Activated T-cell treated with anti-CD3 and anti-CD28 coated beads, Interleukin-2, amount 50 U/mL, for 24 hours (primary cell): Measurements from ENCODE around the gene KL.
A peak's percentile ranks its signal among the peaks of the same experiment; 100 is the strongest.

ENCODE experiments used
- DNase-seq: peaks from one replicate; pipeline ENCODE4 v3.0.0-alpha.2; 2020
- H3K27ac Mint-ChIP-seq: 2 replicates; pipeline ENCODE4 v1.8.0; 2020; ENCODE audit warnings: mild to moderate bottlenecking, mixed read lengths
- H3K27me3 Mint-ChIP-seq: 2 replicates; pipeline ENCODE4 v1.8.0; 2020; ENCODE audit warnings: mixed read lengths
- H3K36me3 Mint-ChIP-seq: 2 replicates; pipeline ENCODE4 v1.8.0; 2020; ENCODE audit warnings: low read depth, mixed read lengths
- H3K4me1 Mint-ChIP-seq: 2 replicates; pipeline ENCODE4 v1.8.0; 2020; ENCODE audit warnings: low read depth, mixed read lengths
- H3K4me3 Mint-ChIP-seq: 2 replicates; pipeline ENCODE4 v1.8.0; 2020; ENCODE audit warnings: mild to moderate bottlenecking, moderate library complexity, mixed read lengths
- H3K9me3 Mint-ChIP-seq: 2 replicates; pipeline ENCODE4 v1.8.0; 2020; ENCODE audit warnings: mixed read lengths

The KL gene

DNA sequence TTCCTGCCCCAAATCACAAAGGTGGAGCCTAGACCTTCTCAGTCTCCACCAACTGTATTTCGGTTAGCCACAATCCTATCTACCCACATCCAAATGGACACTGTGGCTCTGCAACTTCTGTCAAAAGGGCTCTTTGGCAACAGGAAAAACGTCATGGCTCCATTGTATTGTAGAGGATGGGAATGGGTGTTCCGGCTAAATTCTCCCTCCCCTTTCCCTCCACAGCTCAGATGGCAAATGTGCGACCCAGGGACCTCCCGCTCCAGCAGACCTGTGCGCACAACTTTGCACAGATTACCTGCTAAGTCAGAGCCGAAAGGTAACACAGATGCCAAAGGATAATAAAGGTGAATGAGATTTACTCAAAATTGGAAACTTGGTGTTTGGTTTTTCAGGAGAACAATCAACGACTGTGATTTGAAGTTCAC is 968 bp upstream of the KL start:
- Mint-ChIP-seq H3K4me3 (peak overlapping the region; percentile 42), H3K4me1 (peaks cover 11% of the 10 kb centered on the region), H3K9me3 (no peaks in the 10 kb centered on the region), H3K27me3 (peaks cover 79% of the 10 kb centered on the region), H3K27ac (peak overlapping the region; percentile 30), H3K36me3 (no peaks in the 10 kb centered on the region)
- DNase-seq: no peak

DNA sequence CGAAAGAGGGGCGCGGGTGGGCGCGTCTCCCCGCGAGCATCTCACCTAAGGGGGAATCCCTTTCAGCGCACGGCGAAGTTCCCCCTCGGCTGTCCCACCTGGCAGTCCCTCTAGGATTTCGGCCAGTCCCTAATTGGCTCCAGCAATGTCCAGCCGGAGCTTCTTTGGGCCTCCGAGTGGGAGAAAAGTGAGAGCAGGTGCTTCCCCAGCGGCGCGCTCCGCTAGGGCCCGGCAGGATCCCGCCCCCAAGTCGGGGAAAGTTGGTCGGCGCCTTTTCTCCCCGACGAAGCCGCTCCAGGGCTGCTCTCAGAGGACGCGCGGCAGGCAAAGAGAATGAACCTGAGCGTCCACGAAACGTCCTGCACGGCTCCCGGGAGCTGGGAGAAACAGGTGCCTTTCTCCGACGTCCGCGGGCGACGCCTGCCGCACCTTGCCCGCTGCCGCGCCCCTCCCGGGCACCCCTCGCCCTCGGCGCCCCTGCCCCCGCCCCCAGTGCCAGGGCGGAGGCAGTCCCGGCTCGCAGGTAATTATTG is 366 bp upstream of the KL start:
- H3K27me3 Mint-ChIP-seq: peaks cover 79% of the 10 kb centered on the region
- H3K27ac Mint-ChIP-seq: no peak overlapping the region
- peak; percentile 39 for DNase-seq
- H3K4me3 Mint-ChIP-seq: peak overlapping the region; percentile 42
- no peaks in the 10 kb centered on the region for H3K36me3 Mint-ChIP-seq
- no peaks in the 10 kb centered on the region for H3K9me3 Mint-ChIP-seq
- H3K4me1 Mint-ChIP-seq: peaks cover 11% of the 10 kb centered on the region

- peaks cover 74% of the 10 kb centered on the region for H3K27me3 Mint-ChIP-seq
- no peaks in the 10 kb centered on the region for H3K36me3 Mint-ChIP-seq
- peak overlapping the region; percentile 8 for H3K27ac Mint-ChIP-seq
- peaks cover 11% of the 10 kb centered on the region for H3K4me1 Mint-ChIP-seq
- no peaks in the 10 kb centered on the region for H3K9me3 Mint-ChIP-seq
- H3K4me3 Mint-ChIP-seq: peak overlapping the region; percentile 43
- peak; percentile 40 for DNase-seq
Measured at GRCh38 chr13:33017323-33017929, 1.2 kb downstream of the KL start.

GRCh38 chr13:33018886-33019285 is 2.7 kb downstream of the KL start:
- H3K4me3 Mint-ChIP-seq: no peak overlapping the region
- no peaks in the 10 kb centered on the region for H3K36me3 Mint-ChIP-seq
- H3K27me3 Mint-ChIP-seq: peaks cover 71% of the 10 kb centered on the region
- DNase-seq: no peak
- H3K27ac Mint-ChIP-seq: no peak overlapping the region
- peaks cover 11% of the 10 kb centered on the region for H3K4me1 Mint-ChIP-seq
- no peaks in the 10 kb centered on the region for H3K9me3 Mint-ChIP-seq

DNA sequence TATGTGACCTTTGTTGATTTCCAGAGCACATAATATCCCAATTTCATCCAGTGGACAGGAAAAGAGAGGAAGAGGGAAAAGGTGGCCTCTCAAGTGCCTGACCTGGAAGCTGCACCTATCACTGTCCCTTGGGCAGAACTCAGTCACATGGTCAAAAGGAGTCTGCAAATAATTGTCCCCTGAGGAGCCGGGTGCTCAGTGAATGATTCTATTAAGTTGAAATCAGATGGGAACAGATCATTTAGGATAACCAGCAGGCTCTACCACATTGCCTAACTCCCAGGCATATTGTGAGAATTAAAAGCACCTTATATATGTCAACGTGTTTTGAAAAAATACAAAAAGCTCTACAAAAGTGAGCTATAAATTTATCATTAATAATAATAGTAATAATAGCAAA is 6.8 kb downstream of the KL start:
- H3K27me3 Mint-ChIP-seq: peaks cover 57% of the 10 kb centered on the region
- no peak overlapping the region for H3K4me3 Mint-ChIP-seq
- H3K9me3 Mint-ChIP-seq: no peaks in the 10 kb centered on the region
- no peaks in the 10 kb centered on the region for H3K36me3 Mint-ChIP-seq
- no peak for DNase-seq
- H3K27ac Mint-ChIP-seq: no peak overlapping the region
- H3K4me1 Mint-ChIP-seq: no peaks in the 10 kb centered on the region

GRCh38 chr13:33025220-33025744 is 9.1 kb downstream of the KL start:
- H3K36me3 Mint-ChIP-seq: no peaks in the 10 kb centered on the region
- peaks cover 45% of the 10 kb centered on the region for H3K27me3 Mint-ChIP-seq
- no peak for DNase-seq
- no peaks in the 10 kb centered on the region for H3K4me1 Mint-ChIP-seq
- no peak overlapping the region for H3K4me3 Mint-ChIP-seq
- no peaks in the 10 kb centered on the region for H3K9me3 Mint-ChIP-seq
- H3K27ac Mint-ChIP-seq: no peak overlapping the region

DNA sequence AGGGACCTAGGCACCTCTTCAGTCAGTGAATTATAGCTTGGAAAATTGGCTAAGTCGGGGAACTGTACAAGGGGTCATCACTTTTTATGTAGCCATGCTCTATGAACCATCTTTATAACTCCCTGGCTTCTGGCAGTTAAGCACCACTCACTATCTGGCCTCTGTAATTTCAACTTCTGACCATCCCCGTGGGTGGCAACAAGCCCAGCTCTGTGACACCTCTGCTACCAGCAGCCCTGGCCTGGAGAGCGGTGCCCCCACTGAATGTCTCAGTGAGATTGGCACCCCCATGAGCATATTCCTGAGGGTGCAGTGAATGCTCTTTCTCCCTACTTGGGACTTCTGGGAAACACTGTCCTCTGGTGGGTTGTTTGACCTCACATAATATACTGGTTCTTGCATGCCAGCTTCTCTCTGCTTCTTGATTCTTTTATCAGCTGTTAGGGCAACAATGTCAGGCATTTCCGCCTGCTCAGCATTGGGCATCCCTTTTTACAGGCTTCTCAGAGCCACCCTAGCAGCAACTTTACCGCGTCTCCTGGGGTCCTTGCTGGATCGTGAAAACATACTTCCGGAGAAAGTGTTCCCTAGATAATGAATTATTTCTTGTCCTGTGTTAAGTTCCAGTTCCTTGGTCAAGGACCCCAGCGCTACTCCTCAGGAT is 10.4 kb downstream of the KL start:
- Mint-ChIP-seq H3K9me3 (no peaks in the 10 kb centered on the region), H3K4me3 (no peak overlapping the region), H3K27ac (no peak overlapping the region), H3K36me3 (no peaks in the 10 kb centered on the region), H3K27me3 (peaks cover 44% of the 10 kb centered on the region), H3K4me1 (no peaks in the 10 kb centered on the region)
- DNase-seq: no peak

DNA sequence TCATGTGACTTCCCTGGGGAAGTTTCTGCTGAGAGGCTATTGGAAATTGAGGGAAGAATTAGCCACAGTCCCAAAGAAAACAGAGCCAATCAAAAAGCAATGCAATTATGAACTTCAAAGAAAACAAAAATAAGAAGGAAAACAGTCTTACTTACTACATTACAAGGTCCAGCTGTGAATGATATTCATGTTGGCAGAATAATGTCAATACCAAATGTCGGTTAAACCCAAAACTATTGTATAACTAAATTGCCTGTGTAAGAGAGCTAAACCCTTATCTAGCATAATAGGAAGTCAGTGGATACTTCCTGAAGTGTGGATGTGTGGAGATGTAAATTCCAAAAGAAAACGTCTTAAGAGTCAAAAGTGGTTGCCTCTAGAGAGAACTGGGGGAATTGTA is 12.4 kb downstream of the KL start:
- H3K36me3 Mint-ChIP-seq: no peaks in the 10 kb centered on the region
- no peak for DNase-seq
- peaks cover 46% of the 10 kb centered on the region for H3K27me3 Mint-ChIP-seq
- H3K27ac Mint-ChIP-seq: no peak overlapping the region
- no peak overlapping the region for H3K4me3 Mint-ChIP-seq
- H3K4me1 Mint-ChIP-seq: peaks cover 11% of the 10 kb centered on the region
- H3K9me3 Mint-ChIP-seq: peaks cover 4% of the 10 kb centered on the region

DNA sequence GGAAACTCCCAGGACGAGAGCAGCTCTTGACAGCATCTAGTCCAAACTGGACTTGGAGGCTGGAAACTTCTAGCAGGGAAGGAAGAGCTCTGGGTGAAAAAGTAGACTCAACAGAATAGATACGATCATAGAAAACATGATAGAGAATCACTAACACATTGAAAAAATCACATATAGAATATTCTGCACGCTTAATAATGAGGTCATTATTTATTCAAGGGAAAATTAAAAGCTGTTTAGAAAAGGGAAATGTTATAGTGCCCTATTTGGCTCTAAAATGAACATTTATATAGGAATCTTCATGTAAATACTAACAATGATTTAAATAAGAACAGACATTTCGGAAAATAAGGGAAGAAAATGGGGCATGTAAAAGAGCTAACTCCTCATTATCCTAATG is 15.1 kb downstream of the KL start:
- H3K9me3 Mint-ChIP-seq: peaks cover 4% of the 10 kb centered on the region
- no peak overlapping the region for H3K27ac Mint-ChIP-seq
- DNase-seq: no peak
- peaks cover 37% of the 10 kb centered on the region for H3K27me3 Mint-ChIP-seq
- no peaks in the 10 kb centered on the region for H3K36me3 Mint-ChIP-seq
- peaks cover 11% of the 10 kb centered on the region for H3K4me1 Mint-ChIP-seq
- H3K4me3 Mint-ChIP-seq: no peak overlapping the region

- Mint-ChIP-seq H3K4me3 (no peak overlapping the region), H3K36me3 (no peaks in the 10 kb centered on the region), H3K9me3 (peaks cover 4% of the 10 kb centered on the region), H3K27me3 (peaks cover 37% of the 10 kb centered on the region), H3K27ac (no peak overlapping the region), H3K4me1 (peaks cover 11% of the 10 kb centered on the region)
- no peak for DNase-seq
Measured at GRCh38 chr13:33032037-33032625, 15.9 kb downstream of the KL start.

GRCh38 chr13:33033051-33033812 is 17.0 kb downstream of the KL start:
- H3K4me1 Mint-ChIP-seq: peaks cover 11% of the 10 kb centered on the region
- peak overlapping the region; percentile 68 for H3K4me3 Mint-ChIP-seq
- H3K36me3 Mint-ChIP-seq: no peaks in the 10 kb centered on the region
- peaks cover 4% of the 10 kb centered on the region for H3K9me3 Mint-ChIP-seq
- H3K27me3 Mint-ChIP-seq: peaks cover 27% of the 10 kb centered on the region
- DNase-seq: peak; percentile 50
- H3K27ac Mint-ChIP-seq: peak overlapping the region; percentile 91

GRCh38 chr13:33033986-33034385 is 17.8 kb downstream of the KL start:
- peaks cover 11% of the 10 kb centered on the region for H3K4me1 Mint-ChIP-seq
- no peaks in the 10 kb centered on the region for H3K36me3 Mint-ChIP-seq
- H3K27ac Mint-ChIP-seq: peak overlapping the region; percentile 91
- H3K9me3 Mint-ChIP-seq: peaks cover 4% of the 10 kb centered on the region
- no peak for DNase-seq
- peaks cover 26% of the 10 kb centered on the region for H3K27me3 Mint-ChIP-seq
- H3K4me3 Mint-ChIP-seq: peak overlapping the region; percentile 68

GRCh38 chr13:33034882-33035520 is 18.8 kb downstream of the KL start:
- Mint-ChIP-seq H3K27ac (no peak overlapping the region), H3K36me3 (no peaks in the 10 kb centered on the region), H3K4me3 (no peak overlapping the region), H3K9me3 (peaks cover 4% of the 10 kb centered on the region), H3K27me3 (peaks cover 24% of the 10 kb centered on the region), H3K4me1 (peaks cover 11% of the 10 kb centered on the region)
- DNase-seq: no peak

DNA sequence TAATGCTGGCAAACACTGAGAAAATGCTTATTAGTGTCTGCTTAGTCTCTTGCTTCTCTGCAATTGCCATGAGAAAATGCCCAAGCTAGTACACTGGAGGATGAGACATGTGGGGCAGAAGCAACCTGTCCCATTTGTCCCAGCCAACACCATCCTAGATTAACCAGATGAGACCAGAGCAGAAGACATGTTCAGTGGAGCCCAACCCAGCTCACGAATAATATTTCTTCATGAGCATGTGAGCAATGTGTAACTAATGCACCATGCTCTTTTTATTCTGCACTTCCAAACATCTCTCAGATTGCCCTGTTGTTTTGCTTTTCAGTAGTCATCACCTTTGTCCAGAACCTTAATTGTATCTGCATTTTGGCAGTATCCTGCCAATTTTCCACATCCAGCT is 21.4 kb downstream of the KL start:
- no peaks in the 10 kb centered on the region for H3K36me3 Mint-ChIP-seq
- H3K27me3 Mint-ChIP-seq: peaks cover 7% of the 10 kb centered on the region
- no peak for DNase-seq
- peaks cover 4% of the 10 kb centered on the region for H3K9me3 Mint-ChIP-seq
- no peak overlapping the region for H3K27ac Mint-ChIP-seq
- no peak overlapping the region for H3K4me3 Mint-ChIP-seq
- peaks cover 10% of the 10 kb centered on the region for H3K4me1 Mint-ChIP-seq
